GM21515 (cell line): ENCODE measurements around the gene MEF2C.
"Not testable (repeated sequence)": the region's sequence is repeated elsewhere in the genome, so short reads cannot be mapped to it uniquely, and the experiment has no call there.

Experiments
- ATAC-seq: cut with Tn5 transposase; IDR thresholded peaks from one replicate; pipeline ENCODE4 v1.9.1; 2021; ENCODE audit not compliant: unreplicated experiment

The MEF2C gene

DNA sequence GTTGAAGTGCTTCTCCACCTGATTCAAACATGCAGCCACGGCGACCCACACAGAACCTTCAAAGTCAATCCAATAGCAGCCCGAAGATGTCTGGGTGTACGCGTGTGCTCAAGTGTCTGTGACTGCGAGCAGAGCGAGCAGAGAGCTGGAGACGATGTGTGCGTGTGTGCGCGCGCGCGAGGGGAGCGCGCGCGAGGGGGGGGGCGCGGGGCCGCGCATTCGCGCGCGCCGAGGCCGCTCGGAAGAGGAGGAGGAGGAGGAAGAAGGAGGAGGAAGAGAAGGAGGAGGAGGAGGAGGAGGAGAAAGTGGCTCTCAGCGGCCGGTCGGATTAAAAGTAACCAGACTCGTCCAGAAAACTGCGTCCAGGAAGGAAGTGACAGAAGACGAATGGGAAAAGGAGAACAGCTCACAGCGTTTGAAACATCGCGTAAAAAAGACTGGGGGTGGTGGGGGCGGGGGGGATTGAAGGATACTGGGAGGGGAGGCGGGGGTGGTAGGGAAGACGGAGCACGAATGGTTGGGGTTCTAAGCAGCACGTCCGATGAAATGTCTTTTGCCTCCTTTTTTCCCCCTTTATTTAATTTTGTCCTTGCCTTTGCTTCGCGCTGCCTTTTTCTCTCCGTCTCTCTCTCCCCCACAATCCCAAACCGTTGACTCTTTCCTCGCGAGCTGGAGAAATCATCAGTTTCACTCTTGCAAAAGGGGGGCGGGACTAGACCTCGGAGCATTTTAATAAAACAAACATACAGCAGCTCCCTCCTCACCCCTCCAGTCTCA, at the start of gene MEF2C:
Gene MEF2C, minus strand, starts transcription at position 126 of the 777 bp plus-strand sequence. CDS start 59,396 bp downstream, outside the sequence.
- ATAC-seq = peak; percentile 31

DNA sequence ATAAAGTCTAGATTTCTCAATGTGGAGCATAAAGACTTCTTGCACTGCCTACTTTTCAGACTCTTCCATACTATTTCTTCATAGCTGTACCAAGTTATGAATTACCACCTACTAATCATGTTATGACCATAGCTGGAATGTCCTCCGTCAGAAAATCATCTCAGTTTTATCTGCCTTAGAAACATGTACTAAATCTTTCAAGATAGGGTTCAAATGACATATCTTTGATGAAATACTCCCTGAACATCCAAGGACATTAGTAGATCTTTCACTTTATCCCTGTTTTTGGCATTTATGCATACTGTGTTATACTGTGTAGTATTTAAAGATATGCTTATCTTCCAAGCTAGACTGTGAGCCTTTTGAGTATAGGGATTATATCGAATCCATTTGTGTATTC, 49.6 kb upstream of the MEF2C start:
- no peak for ATAC-seq

DNA sequence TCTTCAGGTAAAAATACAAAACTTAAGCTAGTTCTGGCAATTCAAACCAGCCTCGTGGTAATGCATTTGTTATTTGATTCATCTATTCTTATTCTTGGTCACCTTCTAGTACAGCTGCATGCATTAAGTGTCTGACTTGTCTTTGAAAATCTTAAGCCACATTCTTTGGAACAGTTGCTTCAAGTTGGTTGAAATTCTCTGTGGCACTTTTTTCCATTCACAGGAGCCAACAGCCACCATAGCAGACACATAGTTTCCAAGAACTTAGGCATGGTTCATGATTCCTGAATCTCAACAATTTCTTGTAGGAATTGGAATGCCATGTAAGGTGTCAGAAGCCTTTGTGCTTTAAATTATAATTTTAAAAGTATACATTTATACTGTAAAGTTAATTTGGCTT, 47.4 kb upstream of the MEF2C start:
- ATAC-seq = no peak

DNA sequence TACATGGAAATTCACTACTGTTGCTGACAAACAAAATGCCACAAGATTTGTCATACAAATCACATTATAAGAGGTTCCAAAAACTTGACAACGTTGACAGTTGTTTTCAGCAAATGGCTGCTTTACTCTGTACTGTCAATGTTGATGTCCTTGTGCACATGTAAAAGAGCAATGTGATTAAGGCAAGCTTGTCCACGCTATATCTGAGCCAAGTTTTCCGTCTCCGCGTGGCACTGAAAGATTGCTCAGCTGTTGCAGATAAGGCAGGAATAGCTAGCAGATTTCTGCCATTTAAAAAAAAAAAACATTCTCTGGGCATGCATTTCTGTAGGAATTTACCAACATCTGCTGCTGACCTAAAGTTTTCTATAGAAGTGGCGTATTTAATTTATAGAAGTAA, 46.4 kb upstream of the MEF2C start:
- no peak for ATAC-seq

DNA sequence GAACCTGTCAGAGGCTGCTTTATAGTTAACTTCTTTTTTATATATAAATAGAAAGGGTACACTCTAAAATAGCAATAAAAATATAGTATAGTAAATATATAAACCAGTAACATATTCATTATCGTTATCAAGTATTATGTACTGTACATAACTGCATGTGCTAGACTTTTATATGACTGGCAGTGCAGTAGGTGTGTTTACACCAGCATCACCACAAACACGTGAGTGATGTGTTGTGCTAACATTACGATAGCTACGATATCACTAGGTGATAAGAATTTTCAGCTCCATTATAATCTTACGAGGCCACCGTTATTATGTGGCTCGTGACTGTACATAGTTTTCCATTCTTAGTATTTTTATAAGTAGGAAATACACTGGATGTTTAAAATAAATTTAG, 43.8 kb upstream of the MEF2C start:
- no peak for ATAC-seq

DNA sequence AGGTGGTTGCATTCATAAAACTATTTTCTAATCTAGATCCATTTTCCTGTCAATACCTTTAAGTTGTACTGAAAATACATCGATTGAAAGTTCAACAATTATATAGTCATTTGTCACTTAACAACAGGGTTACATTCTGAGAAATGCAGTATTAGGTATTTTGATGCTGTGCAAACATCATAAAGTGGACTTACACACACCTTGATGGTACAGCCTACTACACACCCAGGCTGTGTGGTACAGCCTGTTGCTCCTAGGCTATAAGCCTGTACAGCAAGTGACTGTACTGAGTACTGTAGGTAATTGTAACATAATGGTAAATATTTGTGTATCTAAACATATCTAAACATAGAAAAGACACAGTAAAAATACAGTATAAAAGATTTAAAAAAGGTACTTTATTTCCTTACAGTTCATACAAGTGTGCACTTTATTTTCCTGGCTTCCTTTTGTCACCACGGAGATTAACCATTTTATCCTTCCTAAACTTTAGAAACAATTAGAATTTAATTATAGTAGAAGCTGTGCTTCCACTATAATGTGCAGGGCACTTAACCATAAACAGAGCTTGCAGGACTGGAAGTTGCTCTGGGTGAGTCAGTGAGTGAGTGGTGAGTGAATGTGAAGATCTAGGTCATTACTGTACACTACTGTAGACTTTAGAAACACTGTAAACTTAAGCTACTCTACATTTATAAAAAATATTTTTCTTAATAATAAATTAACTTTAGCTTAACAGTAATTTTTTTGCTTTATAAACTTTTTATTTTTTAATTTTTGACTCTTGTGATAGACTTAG, 42.9 kb upstream of the MEF2C start:
- ATAC-seq = no peak

DNA sequence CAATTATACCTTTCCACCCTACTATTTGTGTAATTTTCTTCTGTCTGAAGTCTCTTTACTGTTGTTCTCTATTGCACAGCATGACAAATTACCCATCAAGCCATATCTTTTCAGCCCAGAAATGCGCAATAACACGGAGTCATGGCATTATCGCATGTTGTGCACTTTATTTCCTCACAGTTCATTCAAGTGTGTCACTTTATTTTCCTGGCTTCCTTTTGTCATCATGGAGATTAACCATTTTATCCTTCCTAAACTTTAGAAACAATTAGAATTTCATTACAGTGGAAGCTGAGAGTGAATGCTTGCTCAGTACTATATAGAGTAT, 41.3 kb upstream of the MEF2C start:
- no peak for ATAC-seq

DNA sequence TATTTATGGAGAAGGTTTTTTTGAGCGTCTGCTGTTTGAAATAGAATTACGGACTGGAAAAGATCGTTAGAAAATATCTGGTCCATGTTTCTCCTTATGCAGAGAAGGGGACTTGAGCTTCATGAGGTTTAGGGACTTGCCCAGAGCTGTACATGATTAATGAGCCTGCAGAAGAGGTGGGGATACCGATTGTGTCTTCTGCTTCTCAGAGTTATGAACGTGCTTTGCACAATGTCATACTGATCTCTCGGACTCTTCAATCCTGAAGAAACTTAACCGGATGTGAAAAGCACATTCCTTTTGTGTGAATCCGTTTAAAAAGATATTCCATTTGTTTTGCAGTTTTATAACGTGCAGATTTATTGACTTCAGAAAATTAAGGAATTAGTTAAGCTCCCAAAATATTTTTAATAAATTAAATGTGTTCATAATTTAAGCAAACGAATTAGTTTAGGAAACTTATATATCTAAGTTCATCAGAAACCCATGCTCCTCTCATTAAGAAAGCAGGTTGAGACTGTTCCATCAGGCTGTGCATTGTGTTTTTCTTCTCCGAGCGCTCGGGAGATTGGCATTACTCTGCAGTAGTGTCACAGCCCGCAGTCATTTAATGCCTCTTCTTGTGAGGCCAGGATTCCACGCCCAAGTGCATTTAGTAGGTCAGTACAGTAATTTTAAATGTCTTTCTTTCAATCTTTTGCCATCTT, 40.8 kb upstream of the MEF2C start:
- no peak for ATAC-seq

DNA sequence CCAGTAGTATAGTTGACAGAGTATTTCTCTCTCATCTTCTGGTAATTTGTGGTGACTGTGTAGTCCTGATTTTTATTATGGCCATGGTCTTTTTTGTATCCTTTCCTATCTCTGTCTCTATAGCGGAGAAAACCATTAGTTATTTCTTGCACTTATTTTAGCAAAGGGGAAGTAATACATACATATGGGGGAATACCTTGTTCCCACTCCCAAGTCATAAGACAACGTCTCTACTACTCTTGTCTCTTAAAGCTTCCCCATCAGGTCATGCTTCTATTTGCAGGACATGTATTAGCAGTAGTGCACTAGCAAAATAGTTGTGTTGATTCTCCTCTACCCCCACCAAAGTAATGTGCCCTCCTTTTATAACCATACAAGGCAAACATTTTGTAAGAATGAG, 29.8 kb upstream of the MEF2C start:
- ATAC-seq = not testable (repeated sequence)

DNA sequence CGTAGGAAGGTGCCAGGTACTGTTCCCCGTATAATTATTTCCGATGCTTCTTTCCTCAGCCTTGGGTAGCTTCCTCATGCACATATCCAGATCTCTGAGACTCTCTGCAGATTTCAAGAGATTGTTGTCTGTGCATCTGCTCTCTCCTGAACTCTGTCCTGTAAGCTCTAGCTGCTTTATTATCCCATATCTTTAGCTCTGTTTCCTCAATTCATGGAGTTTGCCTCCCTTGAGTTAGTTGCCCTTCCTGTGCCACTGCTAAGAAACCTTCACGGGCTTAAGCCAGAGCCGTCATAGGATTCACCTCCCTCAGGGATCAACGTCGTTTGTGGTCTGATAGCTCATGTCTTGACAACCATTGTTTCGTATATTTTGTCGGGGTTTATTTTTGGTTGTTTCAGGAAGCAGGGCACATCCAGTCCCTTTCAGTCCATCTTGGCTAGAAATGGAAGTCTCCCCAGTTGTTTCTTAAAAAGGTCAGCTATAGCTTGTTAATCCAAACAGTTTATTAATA, 28.1 kb upstream of the MEF2C start:
- ATAC-seq = not testable (repeated sequence)

DNA sequence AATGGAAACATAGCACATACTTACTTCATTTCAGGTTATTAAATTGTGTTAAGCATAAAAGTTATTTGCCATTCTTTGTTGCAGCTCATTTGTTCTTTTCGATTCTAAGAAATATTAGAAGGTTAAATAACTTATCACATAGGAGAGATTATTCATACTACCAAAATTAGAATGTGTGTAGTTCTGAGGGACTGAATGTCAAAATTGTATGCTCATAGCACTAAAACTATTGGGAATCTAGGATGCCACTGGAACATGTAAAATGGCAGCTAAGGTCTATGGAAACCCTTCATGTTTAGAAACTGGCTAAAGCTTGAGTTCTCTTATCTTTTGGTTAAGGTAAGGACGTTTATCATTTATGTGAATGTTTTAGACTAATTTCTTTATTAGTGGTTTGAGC, 21.5 kb upstream of the MEF2C start:
- not testable (repeated sequence) for ATAC-seq

DNA sequence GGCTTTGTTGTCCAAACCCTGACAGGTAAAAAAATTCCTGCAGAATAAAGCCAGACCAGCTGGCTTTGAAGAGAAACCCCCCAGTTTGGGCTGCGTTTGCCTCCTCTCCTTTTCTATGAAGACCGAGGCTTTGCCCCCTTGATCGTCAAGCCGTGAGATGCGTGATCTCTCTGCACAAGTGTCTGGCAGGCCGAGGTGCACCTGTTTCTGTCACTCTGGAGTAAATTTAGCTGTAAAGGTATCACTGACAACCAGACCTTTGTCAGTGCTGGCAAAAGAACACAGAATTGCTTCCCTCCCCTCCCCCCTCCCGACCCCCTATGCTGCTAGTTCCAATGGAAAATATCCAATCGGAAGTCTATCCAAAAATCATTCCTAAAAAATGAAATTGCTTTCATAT, 21.0 kb upstream of the MEF2C start:
- not testable (repeated sequence) for ATAC-seq

DNA sequence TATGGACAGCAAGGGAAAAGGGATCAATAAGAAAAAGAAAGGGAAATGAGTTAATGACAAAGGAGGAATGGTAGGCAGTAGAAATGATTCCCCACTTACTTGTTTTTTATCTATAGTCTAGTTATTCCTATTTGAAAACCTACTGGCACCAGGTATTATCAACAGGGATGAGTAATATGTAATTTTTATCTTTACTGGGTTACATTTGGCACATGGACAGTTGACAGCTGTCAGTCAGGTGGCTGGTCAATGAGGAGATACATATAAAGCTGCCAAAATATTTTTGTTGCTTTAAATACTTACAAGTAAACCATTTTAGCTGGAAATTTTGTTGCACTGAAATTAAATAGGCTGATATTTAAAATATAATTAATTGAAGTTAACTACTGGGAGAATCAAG, 18.1 kb upstream of the MEF2C start:
- ATAC-seq = not testable (repeated sequence)

DNA sequence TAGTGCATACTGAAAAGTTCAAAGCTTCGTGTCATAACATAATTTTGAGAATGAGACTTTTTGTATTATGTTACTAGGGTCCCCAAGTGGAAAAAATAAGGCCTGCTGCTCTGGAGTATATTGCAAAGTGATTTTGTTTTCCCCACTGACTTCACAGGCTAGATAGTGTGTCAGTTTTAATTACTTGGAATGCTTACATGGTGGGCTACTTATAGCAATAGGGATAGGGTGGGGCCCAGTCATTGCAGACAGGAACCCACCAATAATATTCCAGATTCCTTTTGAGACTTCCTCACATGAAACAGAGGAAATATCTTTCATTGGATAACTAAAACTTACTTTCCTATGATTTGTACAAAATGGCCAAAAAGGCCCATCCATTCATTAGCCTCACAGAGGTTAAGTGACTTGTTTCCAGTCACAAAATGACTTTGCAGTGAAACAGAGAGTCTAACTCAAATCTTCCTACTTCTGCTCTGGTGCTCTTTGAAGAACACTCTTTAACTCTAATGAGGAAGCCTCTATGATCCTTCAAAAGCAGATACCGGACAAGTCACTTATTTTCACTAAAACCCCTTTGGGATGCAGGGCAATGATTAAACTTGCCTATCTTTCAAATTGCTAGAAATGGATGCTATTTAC, 16.2 kb upstream of the MEF2C start:
- ATAC-seq = no peak

DNA sequence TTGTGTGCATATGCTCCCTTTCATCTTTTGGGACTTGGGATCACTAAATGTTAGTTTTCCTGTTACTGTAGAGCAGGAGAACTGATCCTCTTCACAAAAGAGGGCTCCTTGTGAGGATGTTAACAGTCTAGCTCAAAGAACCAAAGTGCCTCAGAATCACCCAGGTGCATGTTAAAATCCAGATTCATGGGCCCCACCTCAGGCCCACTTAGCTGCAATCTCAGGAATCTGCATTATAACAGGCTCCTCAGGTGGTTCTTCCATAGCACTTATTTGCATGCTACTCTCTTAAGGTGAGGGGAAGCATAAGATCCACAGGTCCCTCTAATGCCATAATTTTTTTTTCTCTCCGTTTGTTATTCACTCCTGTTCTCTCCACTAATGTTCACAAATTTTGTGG, 14.8 kb upstream of the MEF2C start:
- ATAC-seq = no peak

DNA sequence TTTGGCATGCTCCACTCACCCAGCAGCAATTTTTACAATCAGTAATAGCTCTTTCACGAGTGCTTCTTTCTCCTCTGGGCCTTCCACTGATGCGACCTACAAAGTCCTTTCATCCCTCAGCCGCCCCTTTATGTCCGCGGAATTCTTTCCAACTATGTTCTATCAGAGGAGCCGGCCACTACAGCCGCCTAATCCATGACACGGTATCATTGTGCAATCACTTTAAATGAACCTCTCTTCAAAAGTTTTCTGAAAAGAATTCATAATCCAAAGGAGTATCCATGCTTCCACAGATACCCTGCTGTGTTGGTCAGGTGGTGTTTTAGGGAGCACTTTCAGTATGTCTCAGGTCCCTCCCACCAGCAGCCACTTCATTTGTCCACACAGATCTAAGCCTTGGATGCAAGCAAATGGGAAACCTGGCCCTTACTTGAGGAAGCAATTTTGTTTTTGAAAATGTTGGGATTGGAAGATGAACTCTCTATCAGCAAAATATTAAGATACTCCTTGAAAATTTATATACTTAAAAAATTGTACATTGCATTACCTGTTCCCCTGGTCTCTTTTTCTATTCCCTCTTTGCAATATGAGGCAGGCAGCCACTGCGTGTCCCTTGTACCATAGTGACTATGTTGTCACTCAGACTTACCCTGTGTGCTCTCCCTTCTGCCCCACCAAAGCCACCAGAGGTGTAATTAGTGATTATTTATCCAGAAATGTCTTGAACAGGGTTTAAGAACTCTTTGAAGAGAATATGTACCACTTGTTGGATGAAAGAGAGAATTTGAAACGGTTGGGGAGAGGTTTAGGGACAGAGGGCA, 12.9 kb upstream of the MEF2C start:
- no peak for ATAC-seq

DNA sequence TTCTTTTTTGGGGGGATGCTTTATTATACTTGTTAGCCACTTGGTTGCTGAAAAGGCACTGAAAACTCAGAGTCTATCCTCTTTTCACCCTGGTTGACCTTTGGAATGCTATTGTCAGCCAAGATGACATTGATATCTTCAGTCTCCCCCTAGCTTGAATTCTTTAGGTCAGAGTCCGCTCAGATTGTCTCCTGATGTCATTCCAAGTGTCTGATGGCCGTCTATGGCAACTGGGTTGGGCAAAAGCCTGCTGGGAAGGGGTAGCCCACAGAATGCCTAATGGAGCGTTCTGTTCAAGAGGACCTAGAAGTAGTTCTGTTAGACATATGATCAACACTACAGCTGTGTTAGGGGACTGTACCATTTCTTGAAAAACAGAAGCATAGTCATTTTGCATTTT, 9.7 kb upstream of the MEF2C start:
- no peak for ATAC-seq

DNA sequence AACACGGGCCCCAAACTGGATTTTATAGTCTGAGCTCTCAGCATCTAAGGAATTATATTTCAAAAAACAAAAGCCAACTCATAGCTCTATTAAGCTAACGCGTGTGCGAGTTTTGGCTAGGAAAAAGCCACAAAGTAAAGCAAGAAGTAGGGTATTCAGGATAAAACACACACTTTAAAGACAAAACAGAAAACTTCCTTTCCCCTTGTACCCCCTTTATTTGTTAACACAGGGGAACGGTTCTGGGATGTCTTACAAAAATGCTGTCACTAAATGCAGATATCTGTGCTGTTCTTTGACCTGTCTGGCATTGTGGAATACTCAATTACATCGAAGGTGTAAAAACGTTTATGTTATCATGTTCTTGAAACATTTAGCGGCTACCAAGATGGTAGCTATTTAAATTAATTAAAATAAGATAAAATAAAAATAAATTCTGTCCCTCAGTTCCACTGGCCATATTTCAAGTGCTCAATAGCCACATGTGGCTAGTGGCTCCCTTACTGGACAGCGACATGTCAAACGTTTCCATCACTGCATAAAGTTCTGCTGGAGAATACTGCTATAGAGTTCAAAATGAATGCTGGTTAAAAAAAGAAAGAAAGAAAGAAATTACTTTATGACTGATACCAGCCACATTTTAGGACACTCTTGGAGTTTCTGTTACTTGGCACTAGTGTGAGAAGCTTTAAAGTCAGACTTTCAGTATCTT, 7.2 kb upstream of the MEF2C start:
- ATAC-seq = no peak

DNA sequence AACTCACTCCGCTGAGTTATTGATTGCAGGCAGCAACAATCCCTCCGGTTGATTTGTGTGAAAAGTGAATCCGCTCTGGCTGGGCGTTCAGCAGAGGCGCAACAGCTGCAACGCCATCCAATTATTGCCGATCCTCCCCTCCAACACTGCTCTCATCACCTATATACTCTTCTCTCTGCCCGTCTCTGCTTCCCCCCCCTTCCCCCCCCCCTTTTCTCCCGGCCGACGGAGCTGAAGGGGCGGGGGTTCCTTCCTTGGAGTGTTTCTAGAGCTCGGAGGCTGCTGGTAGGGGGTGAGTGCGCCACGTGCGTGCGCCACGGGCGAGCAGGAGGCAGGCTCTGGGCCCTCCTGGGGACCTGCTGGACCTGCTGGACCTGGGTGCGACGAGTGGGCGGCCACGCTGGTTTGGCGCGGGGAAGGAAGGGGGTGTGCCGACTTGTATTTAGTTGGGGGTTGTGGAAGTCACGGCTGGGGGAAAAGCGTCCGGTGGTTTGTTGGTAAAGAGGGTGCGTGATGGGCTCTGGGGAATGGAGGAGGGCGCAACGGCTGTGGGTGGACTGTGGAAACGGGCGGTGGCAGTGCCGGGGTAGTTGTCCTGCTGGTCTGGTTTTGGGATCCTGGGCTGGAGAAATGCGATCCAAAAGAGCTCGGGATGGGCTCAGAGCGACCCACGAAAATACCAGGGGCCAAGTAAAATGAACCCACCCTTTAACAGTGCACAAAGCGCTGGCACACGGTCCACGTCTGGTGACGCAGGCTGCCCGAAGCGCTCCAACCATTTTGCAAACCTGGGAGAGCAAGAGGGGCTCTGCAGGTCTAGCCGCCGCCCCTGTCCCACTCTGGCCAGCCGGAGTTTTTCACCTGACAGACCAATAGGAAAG, 6.4 kb upstream of the MEF2C start:
- ATAC-seq = peak; percentile 35
